Retinal pigment epithelial cell (primary cell): ENCODE data around the gene MED25.

Source experiments
- DNase-seq: peaks from one replicate; pipeline ENCODE4 v3.0.0-alpha.2; 2010; ENCODE audit warnings: low read depth
- H3K4me3 ChIP-seq: 2 replicates; pipeline ENCODE4 v1.5.1; 2011; ENCODE audit warnings: mild to moderate bottlenecking, low read length, control low read depth, moderate library complexity
- TF ChIP-seq, protein P1 (sequence below): conservative IDR thresholded peaks from 2 replicates; pipeline ENCODE4 v1.5.1; 2011; ENCODE audit warnings: low read depth, low read length, control low read depth, inconsistent platforms

The MED25 gene

DNA sequence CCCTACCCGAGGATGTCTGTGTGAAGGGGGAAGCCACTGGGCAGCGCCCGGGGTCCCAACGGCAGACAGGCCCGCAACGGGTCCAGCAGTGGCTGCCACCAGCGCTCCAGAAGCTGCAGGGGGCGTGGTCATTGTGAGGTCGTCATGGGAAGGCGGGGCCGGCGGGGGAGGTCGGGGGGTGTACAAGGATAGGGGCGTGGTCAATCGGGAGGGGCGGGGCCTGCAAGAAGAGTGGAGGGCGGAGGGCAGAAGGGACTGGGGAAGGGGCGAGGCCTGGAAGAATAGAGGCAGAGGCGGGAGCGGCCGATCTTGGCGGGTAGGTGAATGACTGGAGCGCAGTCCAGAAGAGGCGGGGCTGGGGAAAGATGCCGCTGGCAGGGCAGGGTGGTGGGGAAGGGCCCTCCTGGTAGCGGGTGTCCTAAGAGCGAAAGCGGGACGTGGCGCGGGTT, 9.4 kb upstream of the MED25 start:
- peak overlapping the region; percentile 65 for H3K4me3 ChIP-seq
- peak; percentile 59 for DNase-seq
- TF ChIP-seq, protein P1, sequence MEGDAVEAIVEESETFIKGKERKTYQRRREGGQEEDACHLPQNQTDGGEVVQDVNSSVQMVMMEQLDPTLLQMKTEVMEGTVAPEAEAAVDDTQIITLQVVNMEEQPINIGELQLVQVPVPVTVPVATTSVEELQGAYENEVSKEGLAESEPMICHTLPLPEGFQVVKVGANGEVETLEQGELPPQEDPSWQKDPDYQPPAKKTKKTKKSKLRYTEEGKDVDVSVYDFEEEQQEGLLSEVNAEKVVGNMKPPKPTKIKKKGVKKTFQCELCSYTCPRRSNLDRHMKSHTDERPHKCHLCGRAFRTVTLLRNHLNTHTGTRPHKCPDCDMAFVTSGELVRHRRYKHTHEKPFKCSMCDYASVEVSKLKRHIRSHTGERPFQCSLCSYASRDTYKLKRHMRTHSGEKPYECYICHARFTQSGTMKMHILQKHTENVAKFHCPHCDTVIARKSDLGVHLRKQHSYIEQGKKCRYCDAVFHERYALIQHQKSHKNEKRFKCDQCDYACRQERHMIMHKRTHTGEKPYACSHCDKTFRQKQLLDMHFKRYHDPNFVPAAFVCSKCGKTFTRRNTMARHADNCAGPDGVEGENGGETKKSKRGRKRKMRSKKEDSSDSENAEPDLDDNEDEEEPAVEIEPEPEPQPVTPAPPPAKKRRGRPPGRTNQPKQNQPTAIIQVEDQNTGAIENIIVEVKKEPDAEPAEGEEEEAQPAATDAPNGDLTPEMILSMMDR = no peak

GRCh38 chr19:49809160-49809940, 8.7 kb upstream of the MED25 start:
- TF ChIP-seq, protein P1 = no peak
- DNase-seq = peak; percentile 77

DNA sequence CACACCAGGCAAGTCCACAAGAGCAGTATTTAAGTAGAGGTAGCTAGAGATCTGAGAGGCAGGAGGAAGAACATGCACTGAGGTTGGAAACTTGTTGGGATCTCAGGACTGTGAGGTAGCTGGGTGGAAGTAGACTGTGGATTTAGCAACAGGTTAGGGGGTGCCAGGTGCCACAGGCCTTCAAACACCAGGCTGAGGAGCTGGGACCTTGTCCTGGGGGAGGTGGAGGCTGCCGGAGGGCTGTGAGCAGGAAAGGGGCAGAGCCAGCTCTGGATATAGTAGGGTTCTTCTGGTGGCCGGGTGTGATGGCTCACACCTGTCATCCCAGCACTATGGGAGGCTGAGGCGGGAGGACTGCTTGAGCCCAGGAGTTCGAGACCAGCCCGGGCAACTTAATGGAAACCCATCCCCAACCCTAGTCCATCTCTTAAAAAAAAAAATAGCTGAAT, 8.1 kb upstream of the MED25 start:
- DNase-seq = no peak
- H3K4me3 ChIP-seq = peak overlapping the region; percentile 65

More at GRCh38 chr19:49809160-49809940, 8.7 kb upstream of the MED25 start:
- H3K4me3 ChIP-seq = peak overlapping the region; percentile 65

GRCh38 chr19:49811328-49811727, 6.8 kb upstream of the MED25 start:
- TF ChIP-seq, protein P1 = no peak
- no peak overlapping the region for H3K4me3 ChIP-seq
- DNase-seq = no peak

More for the DNA sequence above, 8.1 kb upstream of the MED25 start:
- TF ChIP-seq, protein P1 = no peak

DNA sequence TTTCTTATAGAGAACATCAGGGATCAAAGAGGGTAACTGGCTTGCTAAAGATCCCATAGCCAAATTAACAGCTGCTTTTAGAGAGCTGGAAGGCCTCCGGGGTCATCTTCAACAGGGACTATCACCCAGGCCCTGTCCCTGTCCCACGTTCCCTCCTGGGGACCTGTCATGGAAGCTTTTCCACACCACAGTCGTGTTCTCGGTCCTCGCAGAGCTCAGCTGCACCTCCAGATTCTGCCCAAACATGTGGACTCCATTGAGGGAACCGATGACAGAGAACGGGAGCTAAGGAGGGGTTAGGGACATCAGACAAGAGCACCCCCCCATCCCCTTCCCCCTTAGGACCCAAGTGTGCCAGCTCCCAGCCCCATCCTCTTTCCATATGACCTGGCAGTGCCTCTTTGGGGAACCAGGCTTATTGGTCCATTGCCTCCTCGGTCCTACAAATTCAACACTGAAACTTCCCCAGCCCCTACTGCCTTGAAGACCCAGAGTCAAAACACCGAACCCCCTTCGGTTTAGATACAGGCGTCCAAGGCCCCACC, 5.6 kb upstream of the MED25 start:
- TF ChIP-seq, protein P1 = no peak
- H3K4me3 ChIP-seq = peak overlapping the region; percentile 98
- DNase-seq = no peak

- DNase-seq = peak; percentile 97
- TF ChIP-seq, protein P1 = peak; percentile 45
- H3K4me3 ChIP-seq = peak within 1 kb of the TSS; percentile 98
These were observed 4.9 kb upstream of the MED25 start, which contains the start of gene FUZ for GRCh38 chr19:49812997-49813861. FUZ (minus strand) TSS chr19:49813292; CDS start chr19:49813106, 186 bp downstream.
